Spleen (tissue), 7 donors: ENCODE data around the gene CCDC102A.

Experiments used
- CTCF ChIP-seq, 11 experiments: fragments of 200-600 bp in 7 of 11; fragments of 450-650 bp in 4 of 11; sonication (generic) in 4 of 11; IDR thresholded peaks in 8 of 11; conservative IDR thresholded peaks in 3 of 11; 1 replicate in 7 of 11; 2 replicates in 4 of 11; pipeline versions ENCODE4 v1.4.0 to v1.8.0; 2016 to 2021; ENCODE audit warnings: antibody characterized with exemption in 11 of 11, inconsistent platforms in 4 of 11, mild to moderate bottlenecking in 1 of 11
- POLR2A ChIP-seq, 3 donors: fragments of 450-650 bp; IDR thresholded peaks; one replicate each; pipeline ENCODE4 v1.5.1; 2017; ENCODE audit warnings: antibody characterized with exemption in 3 of 3, mild to moderate bottlenecking in 1 of 3
- donor health status: DM: no; HTN: no; CAD: no; lungs with moderate emphysema.
- donor health status: DM: no; HTN: no; CAD: no.
- donor health status: DM: no; HTN: no; CAD: no.

GRCh38 chr16:57477531-57478202 lies 58.7 kb downstream of the CCDC102A start:
- no peak for TF ChIP-seq CTCF (IDR thresholded peaks at IDR 0.05 in 8 of 11, conservative IDR thresholded peaks at IDR 0.05 in 3 of 11)
- no peak for TF ChIP-seq POLR2A (IDR thresholded peaks at IDR 0.05)
